HUES6 (cell line): ENCODE measurements around the gene STARD3.
"Not testable (repeated sequence)": the region's sequence is repeated elsewhere in the genome, so short reads cannot be mapped to it uniquely, and the experiment has no call there.

Experiments
- H3K27ac ChIP-seq: 2 replicates; pipeline ENCODE4 v1.7.0; 2013; ENCODE audit warnings: low read depth, mild to moderate bottlenecking, low read length, inconsistent platforms
- H3K27me3 ChIP-seq: 2 replicates; pipeline ENCODE4 v1.6.1; 2013; ENCODE audit warnings: low read length; ENCODE audit not compliant: control insufficient read depth, insufficient read depth
- H3K36me3 ChIP-seq: 2 replicates; pipeline ENCODE4 v1.6.1; 2013; ENCODE audit warnings: low read length; ENCODE audit not compliant: control insufficient read depth, insufficient read depth
- H3K4me1 ChIP-seq: 2 replicates; pipeline ENCODE4 v1.6.1; 2013; ENCODE audit warnings: low read length; ENCODE audit not compliant: control insufficient read depth, insufficient read depth
- H3K4me3 ChIP-seq: 2 replicates; pipeline ENCODE4 v1.5.1; 2013; ENCODE audit warnings: low read depth, low read length
- H3K9ac ChIP-seq: one replicate; pipeline ENCODE4 v1.6.1; 2013; ENCODE audit warnings: mild to moderate bottlenecking, low read length
- H3K9me3 ChIP-seq: 2 replicates; pipeline ENCODE4 v1.6.1; 2013; ENCODE audit warnings: low read depth, low read length; ENCODE audit not compliant: control insufficient read depth, insufficient read depth

The STARD3 gene

GRCh38 chr17:39705786-39706348 is 68.9 kb downstream of the STARD3 start:
- Histone ChIP-seq H3K9me3 (no peaks in the 10 kb centered on the region), H3K27me3 (no peaks in the 10 kb centered on the region), H3K4me1 (peaks cover 51% of the 10 kb centered on the region), H3K36me3 (peaks cover 61% of the 10 kb centered on the region), H3K9ac (no peak overlapping the region), H3K27ac (peak overlapping the region; percentile 29), H3K4me3 (0 out of 2 replicates have a peak overlapping the region, but pooled peaks have one; percentile 7)

- no peak overlapping the region for H3K4me3 ChIP-seq
- H3K27me3 ChIP-seq = no peaks in the 10 kb centered on the region
- no peak overlapping the region; the same call in 1 of the 2 replicates for H3K27ac ChIP-seq
- no peak overlapping the region for H3K9ac ChIP-seq
- no peaks in the 10 kb centered on the region for H3K9me3 ChIP-seq
- peaks cover 66% of the 10 kb centered on the region for H3K36me3 ChIP-seq
- peaks cover 46% of the 10 kb centered on the region for H3K4me1 ChIP-seq
These were observed 69.4 kb downstream of the STARD3 start for GRCh38 chr17:39706383-39706782.

GRCh38 chr17:39706921-39707337 is 70.0 kb downstream of the STARD3 start:
- Histone ChIP-seq H3K4me3 (no peak overlapping the region), H3K36me3 (peaks cover 71% of the 10 kb centered on the region), H3K9me3 (no peaks in the 10 kb centered on the region), H3K4me1 (peaks cover 41% of the 10 kb centered on the region), H3K27ac (no peak overlapping the region), H3K27me3 (no peaks in the 10 kb centered on the region), H3K9ac (no peak overlapping the region)

GRCh38 chr17:39709319-39709997 is 72.5 kb downstream of the STARD3 start:
- no peak overlapping the region for H3K27ac ChIP-seq
- H3K4me1 ChIP-seq = peaks cover 16% of the 10 kb centered on the region
- no peak overlapping the region for H3K4me3 ChIP-seq
- H3K36me3 ChIP-seq = peaks cover 83% of the 10 kb centered on the region
- H3K9me3 ChIP-seq = no peaks in the 10 kb centered on the region
- no peak overlapping the region for H3K9ac ChIP-seq
- H3K27me3 ChIP-seq = no peaks in the 10 kb centered on the region

GRCh38 chr17:39709998-39710964 is 73.3 kb downstream of the STARD3 start:
- peaks cover 87% of the 10 kb centered on the region for H3K36me3 ChIP-seq
- H3K4me1 ChIP-seq = peaks cover 8% of the 10 kb centered on the region
- no peak overlapping the region for H3K9ac ChIP-seq
- H3K27me3 ChIP-seq = no peaks in the 10 kb centered on the region
- H3K4me3 ChIP-seq = no peak overlapping the region
- no peaks in the 10 kb centered on the region for H3K9me3 ChIP-seq
- H3K27ac ChIP-seq = no peak overlapping the region

- H3K9ac ChIP-seq, H3K4me1 ChIP-seq: not testable (repeated sequence)
- peaks cover 93% of the 10 kb centered on the region for H3K36me3 ChIP-seq
These were observed 74.1 kb downstream of the STARD3 start for GRCh38 chr17:39711071-39711470.

GRCh38 chr17:39711851-39712250 is 74.9 kb downstream of the STARD3 start:
- Histone ChIP-seq H3K9ac (no peak overlapping the region), H3K9me3 (no peaks in the 10 kb centered on the region), H3K27ac (no peak overlapping the region), H3K36me3 (peaks cover 93% of the 10 kb centered on the region), H3K4me3 (no peak overlapping the region), H3K4me1 (no peaks in the 10 kb centered on the region), H3K27me3 (no peaks in the 10 kb centered on the region)

More at GRCh38 chr17:39711071-39711470, 74.1 kb downstream of the STARD3 start:
- not testable (repeated sequence) for H3K27ac ChIP-seq, H3K27me3 ChIP-seq, H3K4me3 ChIP-seq, H3K9me3 ChIP-seq
